Endothelial cell of umbilical vein (primary cell): ENCODE measurements around the gene SLC22A23. TPM values are rescaled to one million over a fixed set of nuclear protein-coding genes. Genes with fewer than 3 reads are reported as not detected.

ENCODE experiments used
- BruUV-seq: library from RNA; stranded (reverse); fragments of 400-500 nt; replicated peaks from 2 replicates; lab custom pipeline; 2021; lab: Mats Ljungman, UMichigan
- CTCF ChIA-PET: fragments of 300-600, 350-600 bp; sonication (Branson Sonifier 250); formaldehyde crosslinking; loops from one replicate; lab custom pipeline; 2021; ENCODE audit warnings: antibody characterized with exemption, inconsistent platforms; lab: Charles Lee
- POLR2A ChIA-PET: fragments of 300-600, 350-600 bp; sonication (Branson Sonifier 250); formaldehyde crosslinking; loops from one replicate; lab custom pipeline; 2021; ENCODE audit warnings: antibody characterized with exemption, inconsistent platforms; lab: Charles Lee
- DNase-seq: peaks from one replicate; pipeline ENCODE4 v3.0.0-alpha.2; 2011; ENCODE audit warnings: low read depth, low spot score
- FAIRE-seq: peaks from 2 replicates; lab custom pipeline; 2011; peaks lifted over from hg19 to GRCh38; lab: Jason Lieb, UNC
- H2AFZ ChIP-seq: 2 replicates; pipeline ENCODE4 v1.6.0; 2012; ENCODE audit warnings: low read depth, low read length, control low read depth, inconsistent platforms
- H3K27ac ChIP-seq: 2 replicates; pipeline ENCODE4 v1.5.1; 2011; ENCODE audit warnings: low read depth, mild to moderate bottlenecking, control low read depth, low read length, moderate library complexity; ENCODE audit not compliant: insufficient read depth
- H3K27me3 ChIP-seq, 2 experiments: 2 replicates each; pipeline versions ENCODE4 v1.6.0 to v1.6.1; 2011; ENCODE audit warnings: low read length in 2 of 2, mixed read lengths in 1 of 2; ENCODE audit not compliant: control insufficient read depth in 2 of 2, insufficient read depth in 2 of 2
- H3K36me3 ChIP-seq, 2 experiments: 2 replicates in 1 of 2; 3 replicates in 1 of 2; pipeline ENCODE4 v1.5.1; 2011; ENCODE audit warnings: low read length in 2 of 2, mild to moderate bottlenecking in 1 of 2, moderate library complexity in 1 of 2; ENCODE audit not compliant: control insufficient read depth in 2 of 2, insufficient read depth in 2 of 2; ENCODE audit errors: extremely low read depth in 1 of 2
- H3K4me1 ChIP-seq: 3 replicates; pipeline ENCODE4 v1.5.1; 2011; ENCODE audit warnings: mild to moderate bottlenecking, low read length; ENCODE audit not compliant: control insufficient read depth, insufficient read depth; ENCODE audit errors: extremely low read depth
- H3K4me2 ChIP-seq: 2 replicates; pipeline ENCODE4 v1.6.1; 2011; ENCODE audit warnings: low read length, control low read depth, mixed read lengths; ENCODE audit not compliant: insufficient read depth
- H3K4me3 ChIP-seq, 3 experiments: fragments of 200-600 bp in 1 of 3; sonication (generic), shearing (Covaris generic) in 1 of 3; replicated peaks in 1 of 3; 2 replicates each; pipeline ENCODE4 v1.5.1; 2011 to 2016; ENCODE audit warnings: control low read depth in 3 of 3, low read length in 3 of 3, mild to moderate bottlenecking in 2 of 3, inconsistent platforms in 1 of 3, low read depth in 1 of 3, moderate library complexity in 1 of 3; ENCODE audit not compliant: insufficient read depth in 1 of 3
- H3K79me2 ChIP-seq: 2 replicates; pipeline ENCODE4 v1.6.0; 2012; ENCODE audit warnings: low read length, inconsistent platforms; ENCODE audit not compliant: control insufficient read depth, insufficient read depth
- H3K9ac ChIP-seq: replicated peaks from 2 replicates; pipeline ENCODE3; 2011; ENCODE audit warnings: low read length, control low read depth; ENCODE audit not compliant: insufficient read depth; ENCODE audit errors: extremely low read depth
- H3K9me1 ChIP-seq: replicated peaks from 3 replicates; pipeline ENCODE4 v1.6.0; 2011; ENCODE audit warnings: mild to moderate bottlenecking, low read length; ENCODE audit not compliant: control insufficient read depth, insufficient read depth; ENCODE audit errors: extremely low read depth
- H3K9me3 ChIP-seq: replicated peaks from 2 replicates; pipeline ENCODE4 v1.5.1; 2012; ENCODE audit warnings: low read length, inconsistent platforms; ENCODE audit not compliant: control insufficient read depth, insufficient read depth
- H4K20me1 ChIP-seq: replicated peaks from 2 replicates; pipeline ENCODE3; 2011; ENCODE audit warnings: mild to moderate bottlenecking, low read length; ENCODE audit not compliant: control insufficient read depth, insufficient read depth; ENCODE audit errors: extremely low read depth
- GATA2 ChIP-seq: IDR thresholded peaks from 2 replicates; pipeline ENCODE4 v1.7.0; 2011; ENCODE audit warnings: low read depth, mild to moderate bottlenecking, moderate library complexity, mixed read lengths, low read length; ENCODE audit not compliant: insufficient read length, insufficient read depth
- JUN ChIP-seq: IDR thresholded peaks from 2 replicates; pipeline ENCODE4 v1.6.1; 2011; ENCODE audit warnings: borderline replicate concordance, low read depth; ENCODE audit not compliant: insufficient read length, insufficient read depth
- MYC ChIP-seq: IDR thresholded peaks from one replicate; pipeline ENCODE4 v1.6.1; 2011; ENCODE audit warnings: mild to moderate bottlenecking, low read depth, low read length
- POLR2AphosphoS5 ChIP-seq: IDR thresholded peaks from 2 replicates; pipeline ENCODE4 v1.6.1; 2012; ENCODE audit warnings: low read depth, mild to moderate bottlenecking, control low read depth, low read length, moderate library complexity; ENCODE audit not compliant: insufficient read depth
- dilution Hi-C: fragments of 300-500 bp; cut with MboI; formaldehyde crosslinking; loops from one replicate; pipeline ENCODE4 v1.15.0; 2019; ENCODE audit warnings: low sequenced_read_pairs; ENCODE audit not compliant: extremely low pct_ligation_motif_present
- intact Hi-C: fragments of 100-400 bp; cut with micrococcal nuclease; formaldehyde crosslinking; loops from one replicate; pipeline ENCODE4 v1.10.0; 2022
- polyA plus RNA-seq, 4 experiments: library from polyadenylated mRNA; depleted of rRNA in 3 of 4; stranded (reverse) in 3 of 4; unstranded in 1 of 4; fragments of >200 nt; gene quantifications; 2 replicates each; pipeline versions ENCODE4 v1.2.1 to v1.2.3, GENCODE V29; 2011 to 2012; ENCODE audit warnings: missing spikeins in 1 of 4
- total RNA-seq: library from RNA; stranded (reverse); gene quantifications from 2 replicates; pipeline ENCODE4 v1.2.3, GENCODE V29; 2021
- TF ChIP-seq, protein P1 (sequence below), 2 donors: IDR thresholded peaks; 1 replicate in 1 of 2; 2 replicates in 1 of 2; pipeline ENCODE4 v1.5.1; 2011; ENCODE audit warnings: low read length in 2 of 2, mild to moderate bottlenecking in 2 of 2, moderate library complexity in 2 of 2, control low read depth in 1 of 2, inconsistent platforms in 1 of 2, low read depth in 1 of 2; ENCODE audit not compliant: insufficient read depth in 1 of 2; ENCODE audit errors: extremely low read depth in 1 of 2
- TF ChIP-seq, protein P2 (sequence below): IDR thresholded peaks from 2 replicates; pipeline ENCODE4 v1.6.1; 2011; ENCODE audit not compliant: insufficient read depth, insufficient read length

SLC22A23 gene
- total and polyA plus RNA-seq, 2 donors (not counting 3 experiments of a cell fraction or from before 2014, with no cell fraction given): 4.2 to 14.3 TPM

GRCh38 chr6:3489027-3489757, 32.3 kb upstream of the SLC22A23 start:
- Histone ChIP-seq H3K79me2 (no peaks in the 10 kb centered on the region), H3K27me3 (peaks cover 0 to 6% of the 10 kb centered on the region in 2 experiments), H3K36me3 (no peaks in the 10 kb centered on the region), H3K4me2 (no peak overlapping the region), H3K9me3 (no peaks in the 10 kb centered on the region), H3K27ac (no peak overlapping the region), H3K9me1 (no peaks in the 10 kb centered on the region), H4K20me1 (no peaks in the 10 kb centered on the region), H2AFZ (no peak overlapping the region), H3K4me1 (no peaks in the 10 kb centered on the region), H3K9ac (no peak overlapping the region), H3K4me3 (no peak overlapping the region)
- intact Hi-C loops: no loop called here
- DNase-seq (peak; percentile 37), FAIRE-seq (no peak)
- POLR2A ChIA-PET: no interaction called here
- dilution Hi-C loops: no loop called here
- TF ChIP-seq, protein P1, sequence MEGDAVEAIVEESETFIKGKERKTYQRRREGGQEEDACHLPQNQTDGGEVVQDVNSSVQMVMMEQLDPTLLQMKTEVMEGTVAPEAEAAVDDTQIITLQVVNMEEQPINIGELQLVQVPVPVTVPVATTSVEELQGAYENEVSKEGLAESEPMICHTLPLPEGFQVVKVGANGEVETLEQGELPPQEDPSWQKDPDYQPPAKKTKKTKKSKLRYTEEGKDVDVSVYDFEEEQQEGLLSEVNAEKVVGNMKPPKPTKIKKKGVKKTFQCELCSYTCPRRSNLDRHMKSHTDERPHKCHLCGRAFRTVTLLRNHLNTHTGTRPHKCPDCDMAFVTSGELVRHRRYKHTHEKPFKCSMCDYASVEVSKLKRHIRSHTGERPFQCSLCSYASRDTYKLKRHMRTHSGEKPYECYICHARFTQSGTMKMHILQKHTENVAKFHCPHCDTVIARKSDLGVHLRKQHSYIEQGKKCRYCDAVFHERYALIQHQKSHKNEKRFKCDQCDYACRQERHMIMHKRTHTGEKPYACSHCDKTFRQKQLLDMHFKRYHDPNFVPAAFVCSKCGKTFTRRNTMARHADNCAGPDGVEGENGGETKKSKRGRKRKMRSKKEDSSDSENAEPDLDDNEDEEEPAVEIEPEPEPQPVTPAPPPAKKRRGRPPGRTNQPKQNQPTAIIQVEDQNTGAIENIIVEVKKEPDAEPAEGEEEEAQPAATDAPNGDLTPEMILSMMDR (IDR thresholded peaks at IDR 0.05; ENCODE audit: extremely low read depth in 1 of 2, insufficient read depth in 1 of 2, low read depth in 1 of 2, low read length in 2 of 2): no peak
- no TSS peak for BruUV-seq
- CTCF ChIA-PET: interaction anchor here (1.4 kb wide), 1 partner anchor 210 kb away, joined by 3 read pairs; no protein-coding TSS in a partner anchor

DNA sequence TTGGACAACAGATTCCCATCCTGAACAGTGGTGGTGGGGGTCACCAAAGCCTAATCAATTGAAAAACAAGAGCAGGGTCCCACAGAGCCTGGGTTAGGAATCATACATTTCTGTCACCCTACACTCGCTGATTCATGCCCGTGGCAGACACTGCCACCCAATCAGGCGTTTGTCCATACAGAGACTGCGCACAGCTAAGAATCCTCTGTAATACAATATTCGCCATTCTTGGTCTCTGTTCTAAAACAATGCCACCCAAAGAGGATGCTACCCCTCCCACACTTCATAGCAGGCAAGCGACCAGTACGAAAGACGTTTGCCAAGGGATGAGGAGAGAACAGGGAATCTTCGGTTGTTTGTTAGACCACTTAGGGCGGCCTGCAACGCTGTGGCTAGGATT, 28.1 kb upstream of the SLC22A23 start:
- CTCF ChIA-PET: no interaction called here
- no TSS peak for BruUV-seq

More for the DNA sequence above, 28.1 kb upstream of the SLC22A23 start:
- POLR2A ChIA-PET: no interaction called here
- TF ChIP-seq, protein P1 (IDR thresholded peaks at IDR 0.05; ENCODE audit: extremely low read depth in 1 of 2, insufficient read depth in 1 of 2, low read depth in 1 of 2, low read length in 2 of 2): no peak
- no peak for TF ChIP-seq MYC
- no peak for TF ChIP-seq GATA2
- TF ChIP-seq, protein P2, sequence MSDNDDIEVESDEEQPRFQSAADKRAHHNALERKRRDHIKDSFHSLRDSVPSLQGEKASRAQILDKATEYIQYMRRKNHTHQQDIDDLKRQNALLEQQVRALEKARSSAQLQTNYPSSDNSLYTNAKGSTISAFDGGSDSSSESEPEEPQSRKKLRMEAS: no peak
- no peak for TF ChIP-seq POLR2AphosphoS5
- no peak for TF ChIP-seq JUN
- no peaks in the 10 kb centered on the region for H3K9me1 ChIP-seq
- H4K20me1 ChIP-seq: no peaks in the 10 kb centered on the region
- no peak for FAIRE-seq
- no peaks in the 10 kb centered on the region for H3K79me2 ChIP-seq
- intact Hi-C loops: no loop called here
- H3K9me3 ChIP-seq: no peaks in the 10 kb centered on the region
- no peak overlapping the region for H3K9ac ChIP-seq
- no peaks in the 10 kb centered on the region for H3K4me1 ChIP-seq
- dilution Hi-C loops: no loop called here
- no peak overlapping the region for H3K4me2 ChIP-seq
- no peak for DNase-seq
- peaks cover 4 to 5% of the 10 kb centered on the region in 2 experiments for H3K27me3 ChIP-seq
- no peaks in the 10 kb centered on the region for H3K36me3 ChIP-seq
- H3K4me3 ChIP-seq: no peak overlapping the region
- H3K27ac ChIP-seq: no peak overlapping the region
- no peak overlapping the region for H2AFZ ChIP-seq
